ENCODE results near the gene UBA52.
"Not testable (repeated sequence)": the region's sequence is repeated elsewhere in the genome, so short reads cannot be mapped to it uniquely, and the experiment has no call there.

UBA52 gene

GRCh38 chr19:18571564-18572344, at the start of gene UBA52:
UBA52 (plus strand) TSS chr19:18571857; CDS start chr19:18573301, 1,444 bp downstream.
- peak; percentile 89 for DNase-seq

DNA sequence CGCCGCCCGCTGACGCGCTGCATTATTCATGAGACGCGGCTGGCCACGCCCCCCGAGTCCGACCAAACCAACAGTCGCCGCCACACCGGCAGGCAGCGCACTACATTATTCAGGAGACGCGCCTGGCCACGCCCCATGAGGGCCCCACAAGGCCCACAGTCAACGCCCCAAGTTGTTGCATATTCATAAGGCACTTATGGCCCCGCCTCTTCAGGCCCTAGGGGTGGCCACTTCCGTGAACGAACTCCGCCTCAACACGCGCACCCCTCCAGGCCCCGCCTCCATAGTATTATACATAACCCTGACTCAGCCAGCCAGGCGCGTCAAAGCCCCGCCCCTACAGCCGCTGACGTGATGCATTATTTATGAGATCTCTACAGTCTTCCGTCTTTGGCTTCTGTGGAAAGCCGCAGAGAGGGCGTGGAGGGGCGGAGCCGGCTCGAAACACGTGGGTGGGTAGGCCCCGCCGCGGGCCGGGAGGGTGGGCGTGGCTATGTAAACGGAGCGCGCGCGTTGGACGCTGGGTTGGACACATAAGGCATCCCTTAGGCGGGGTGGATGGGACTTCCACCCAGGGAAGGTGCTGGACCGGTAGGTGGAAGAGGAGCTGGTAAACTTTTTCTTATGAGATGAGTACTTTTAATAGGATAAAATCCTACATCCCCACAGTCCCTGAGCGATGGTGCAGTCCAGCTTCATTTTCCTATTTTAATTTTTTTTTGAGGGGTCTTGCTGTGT, 49.4 kb upstream of the UBA52 start:
- peak; percentile 97 for DNase-seq

GRCh38 chr19:18522862-18523440, 48.7 kb upstream of the UBA52 start:
- not testable (repeated sequence) for DNase-seq

DNA sequence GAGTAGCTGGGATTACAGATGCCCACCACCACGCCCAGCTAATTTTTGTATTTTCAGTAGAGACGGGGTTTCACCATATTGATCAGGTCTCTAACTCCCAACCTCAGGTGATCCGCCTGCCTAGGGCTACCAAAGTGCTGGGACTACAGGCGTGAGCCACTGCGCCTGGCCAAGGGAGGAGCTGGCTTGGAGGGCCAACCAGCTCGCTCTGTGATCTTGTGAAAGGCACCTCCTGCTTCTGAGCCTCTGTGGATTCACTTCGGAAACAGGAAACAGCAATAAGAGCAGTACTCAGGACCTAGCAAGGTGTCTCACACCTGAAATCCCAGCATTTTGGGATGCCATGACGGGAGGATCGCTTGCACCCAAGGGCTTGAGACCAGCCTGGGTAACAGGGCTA, 47.8 kb upstream of the UBA52 start:
- no peak for DNase-seq

GRCh38 chr19:18526316-18526715, 45.3 kb upstream of the UBA52 start:
- no peak for DNase-seq

- DNase-seq, result no peak
Measured at GRCh38 chr19:18529782-18530181, 41.9 kb upstream of the UBA52 start.

DNA sequence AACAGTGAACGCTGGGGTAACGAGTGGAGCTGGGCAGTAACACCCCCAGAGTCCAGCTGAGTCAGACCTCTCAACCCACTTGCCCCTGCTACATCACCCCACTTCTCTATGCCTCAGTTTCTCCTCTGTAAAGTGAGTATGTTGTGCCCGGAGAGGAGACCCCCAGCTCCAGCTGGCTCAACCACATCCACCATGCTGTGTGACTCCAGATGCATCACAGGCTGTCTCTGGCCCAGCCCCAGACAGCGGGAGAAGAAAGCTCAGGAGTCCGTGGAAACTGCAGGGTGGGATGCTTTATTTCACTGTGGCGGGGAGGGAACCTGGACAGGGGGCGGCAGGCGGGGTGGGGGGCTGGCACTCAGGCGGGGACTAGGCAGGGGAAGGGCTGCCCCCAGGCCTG, 40.2 kb upstream of the UBA52 start:
- DNase-seq, result no peak

DNA sequence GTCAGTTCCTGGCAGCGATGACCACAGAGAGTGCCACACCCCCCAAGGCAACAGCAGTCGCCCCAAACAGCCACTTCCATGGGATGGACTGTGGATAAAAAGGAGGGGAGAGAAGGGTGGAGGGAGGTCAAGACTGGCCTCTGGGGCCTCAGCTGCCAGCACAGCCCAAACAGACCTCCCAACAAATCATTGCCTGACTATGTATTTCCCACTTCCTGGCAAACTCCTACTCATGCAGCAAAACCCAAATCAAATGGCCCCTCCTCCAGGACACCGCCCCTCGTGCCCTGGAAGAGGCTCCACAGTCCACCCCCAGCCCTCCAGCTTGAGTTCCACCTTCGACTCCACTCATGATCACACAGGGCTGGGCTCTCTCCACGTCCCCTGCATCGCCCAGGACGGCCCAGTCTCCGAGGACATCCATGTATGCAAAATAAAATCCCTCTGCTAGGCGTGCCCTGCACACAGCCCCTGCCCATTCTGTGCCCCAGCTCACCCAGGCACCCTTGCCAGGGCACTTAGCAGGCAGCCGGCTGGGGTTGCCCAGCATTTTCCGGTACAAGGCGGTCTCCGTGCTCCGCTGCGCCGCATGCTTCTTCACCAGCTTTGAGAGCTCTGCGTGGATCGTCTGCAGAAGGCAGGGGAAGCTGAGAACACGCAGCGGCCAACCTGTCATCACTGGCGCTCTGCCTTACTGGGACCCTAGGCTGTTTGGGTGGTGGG, 39.3 kb upstream of the UBA52 start:
- DNase-seq, result no peak

GRCh38 chr19:18533058-18533457, 38.6 kb upstream of the UBA52 start:
- DNase-seq, result no peak

- DNase-seq, result no peak
Measured at GRCh38 chr19:18536475-18536874, 35.2 kb upstream of the UBA52 start.

GRCh38 chr19:18537431-18537830, 34.2 kb upstream of the UBA52 start:
- no peak for DNase-seq

GRCh38 chr19:18538115-18538514, 33.5 kb upstream of the UBA52 start:
- DNase-seq, result no peak

DNA sequence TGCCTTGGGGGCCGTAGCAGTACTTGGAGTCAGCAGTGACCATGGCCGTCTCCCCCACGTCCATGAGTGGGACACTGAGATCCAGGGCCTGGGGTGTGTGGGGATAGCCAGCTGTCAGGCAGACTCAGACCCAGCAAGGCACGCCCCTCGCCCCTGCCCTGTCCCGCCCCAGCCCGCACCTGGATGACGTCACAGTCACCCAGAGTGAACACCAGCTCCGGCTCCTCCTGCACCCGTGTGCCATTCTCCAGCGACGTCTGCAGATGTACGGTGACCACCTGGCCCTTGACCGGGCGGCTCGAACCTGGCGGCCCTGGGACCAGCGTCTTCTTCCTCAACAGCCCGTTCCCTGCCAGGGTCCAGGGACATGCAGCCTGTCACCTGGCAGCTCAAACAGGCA, 32.3 kb upstream of the UBA52 start:
- no peak for DNase-seq

DNA sequence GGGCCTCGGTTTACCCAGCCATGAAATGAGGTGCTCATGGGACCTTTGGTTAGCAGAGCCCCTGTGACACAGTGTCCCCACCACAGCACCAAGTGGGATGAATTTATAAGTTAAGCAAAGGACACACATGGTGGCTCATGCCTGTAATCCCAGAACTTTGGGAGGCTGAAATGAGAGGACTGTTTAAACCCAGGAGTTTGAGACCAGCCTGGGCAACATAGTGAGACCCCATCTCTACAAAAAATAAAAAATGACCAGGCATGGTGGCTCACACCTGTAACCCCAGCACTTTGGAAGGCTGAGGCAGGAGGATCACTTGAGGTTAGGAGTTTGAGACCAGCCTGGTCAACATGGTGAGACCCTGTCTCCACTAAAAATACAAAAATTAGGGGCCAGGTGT, 31.5 kb upstream of the UBA52 start:
- not testable (repeated sequence) for DNase-seq

GRCh38 chr19:18541258-18541991, 30.2 kb upstream of the UBA52 start:
- no peak for DNase-seq

GRCh38 chr19:18541992-18542940, 29.4 kb upstream of the UBA52 start:
- no peak for DNase-seq

DNA sequence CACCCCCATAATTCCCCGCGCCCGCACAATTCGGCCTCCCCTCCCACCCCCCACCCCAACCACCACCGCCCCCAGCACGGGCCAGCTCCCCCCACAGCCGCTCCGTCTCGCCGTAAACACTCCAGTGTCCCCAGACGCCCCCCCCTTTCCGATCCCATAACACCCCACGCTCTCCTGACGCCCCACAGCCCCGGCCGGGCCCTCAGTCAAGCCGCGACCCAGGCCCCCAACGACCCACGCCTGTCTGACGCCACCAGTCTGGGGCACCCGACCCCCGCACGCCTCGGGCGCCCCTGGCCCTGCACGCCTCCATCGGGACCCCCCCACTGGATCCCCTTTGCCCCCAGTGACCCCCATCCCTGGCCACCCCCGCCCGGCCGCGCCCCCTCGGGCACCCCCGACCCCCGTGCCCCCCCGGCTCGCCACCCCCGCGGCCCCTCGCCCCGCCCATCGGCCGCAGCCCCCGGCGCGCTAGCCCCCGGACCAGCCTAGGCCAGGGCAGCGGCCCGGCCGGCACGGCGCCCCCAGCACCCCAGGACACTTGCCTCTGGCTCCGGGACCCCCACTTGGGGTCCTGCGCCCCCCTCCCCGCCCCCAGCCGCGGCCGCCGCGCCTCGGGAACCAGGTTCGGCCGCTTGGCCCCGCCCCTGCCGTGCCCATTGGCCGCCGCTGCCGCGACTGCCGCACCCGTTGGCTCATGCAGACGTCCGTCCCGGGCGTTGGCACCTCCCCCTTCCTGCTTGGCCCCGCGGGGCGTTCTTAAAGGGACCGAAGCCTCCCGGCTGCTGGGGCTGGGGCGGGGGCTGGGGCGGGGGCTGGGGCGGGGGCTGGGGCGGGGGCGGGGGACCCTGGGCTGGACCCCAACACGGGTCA, 28.5 kb upstream of the UBA52 start, which contains the start of gene FKBP8:
Gene FKBP8 (minus strand): TSS at position 633 of the 873 bp plus-strand sequence. CDS start 1,603 bp downstream, outside the sequence.
- DNase-seq, result peak; percentile 57

DNA sequence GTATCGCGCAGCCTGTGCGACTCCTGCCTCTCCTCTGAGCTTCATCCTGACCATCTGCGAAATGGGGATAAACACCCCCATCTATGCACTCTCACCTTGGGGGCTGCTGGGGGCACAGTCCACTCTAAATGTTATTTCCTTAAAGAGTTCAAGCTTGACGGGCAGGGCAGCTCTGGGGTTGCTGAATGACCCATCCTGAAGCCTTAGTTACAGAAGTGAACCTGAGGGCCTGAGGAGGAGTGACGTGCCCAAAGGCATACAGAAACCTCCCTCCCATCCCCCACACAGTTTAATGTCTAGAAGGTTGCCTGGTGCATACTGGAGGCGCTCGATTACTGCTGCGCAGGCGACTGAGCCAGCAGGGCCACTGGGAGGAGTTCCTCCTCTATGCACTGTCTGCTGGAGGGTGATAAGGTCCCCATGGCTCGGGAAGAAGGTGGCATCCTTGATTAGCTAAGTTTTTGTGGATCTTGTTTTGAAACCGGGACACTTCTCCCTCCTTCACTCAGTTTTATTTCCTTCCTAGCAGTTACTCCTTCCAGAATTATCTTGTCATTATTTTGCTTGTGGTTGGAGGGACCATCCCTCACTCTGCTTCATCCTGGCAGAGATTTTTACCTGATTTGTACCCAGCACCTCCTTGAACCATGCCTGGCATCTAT, 27.7 kb upstream of the UBA52 start:
- DNase-seq, result peak; percentile 15

GRCh38 chr19:18551631-18552030, 20.0 kb upstream of the UBA52 start:
- DNase-seq, result no peak
